Ovary (tissue), 9 donors: ENCODE measurements around the gene TMX2. TPM values are rescaled to one million over a fixed set of nuclear protein-coding genes. Genes with fewer than 3 reads are reported as not detected.

Source experiments
- DNase-seq, 5 donors: peaks; one replicate each; pipeline ENCODE4 v3.0.0-alpha.2; 2019 to 2020
- H3K27ac ChIP-seq, 2 donors: fragments of 200-600 bp; one replicate each; pipeline versions ENCODE4 v1.5.1 to v1.8.0; 2019 to 2022
- H3K27me3 ChIP-seq: fragments of 200-600 bp; one replicate; pipeline ENCODE4 v1.8.0; 2022
- H3K36me3 ChIP-seq: fragments of 200-600 bp; sonication (generic); one replicate; pipeline ENCODE4 v1.5.1; 2019
- H3K4me1 ChIP-seq: one replicate; pipeline ENCODE4 v1.8.1; 2013; ENCODE audit warnings: mild to moderate bottlenecking, moderate library complexity; ENCODE audit not compliant: insufficient read depth
- H3K4me3 ChIP-seq: fragments of 200-600 bp; sonication (generic); one replicate; pipeline ENCODE4 v1.5.1; 2017
- H3K9me3 ChIP-seq, 2 donors: fragments of 200-600 bp in 1 of 2; sonication (generic) in 1 of 2; one replicate each; pipeline versions ENCODE4 v1.5.1 to v1.8.1; 2013 to 2019; ENCODE audit warnings: mild to moderate bottlenecking in 1 of 2, moderate library complexity in 1 of 2
- CTCF ChIP-seq, 3 donors: fragments of 450-650 bp in 2 of 3; fragments of 200-600 bp in 1 of 3; IDR thresholded peaks; one replicate each; pipeline versions ENCODE4 v1.5.1 to v1.8.0; 2016 to 2022; ENCODE audit warnings: antibody characterized with exemption in 3 of 3, mild to moderate bottlenecking in 1 of 3
- EP300 ChIP-seq: sonication (generic); formaldehyde crosslinking; IDR thresholded peaks from one replicate; pipeline ENCODE4 v1.6.1; 2017; ENCODE audit warnings: antibody characterized with exemption
- POLR2A ChIP-seq: fragments of 450-650 bp; IDR thresholded peaks from one replicate; pipeline ENCODE4 v1.6.1; 2017; ENCODE audit warnings: antibody characterized with exemption, mild to moderate bottlenecking, moderate library complexity
- whole genome bisulfite sequencing, 3 donors: extraction: QIAGEN DNeasy Blood & Tissue Kit in 1 of 3; methylation state at CpG; one replicate each; pipeline versions ENCODE4 v1.1.5 to v1.1.7; 2013 to 2017; 5-methylcytosine and 5-hydroxymethylcytosine counted together
- intact Hi-C, 4 donors: fragments of 100-400 bp; cut with DNase I; formaldehyde crosslinking; loops; one replicate each; pipeline versions ENCODE4 v1.11.0 to v1.15.1; 2022 to 2023
- polyA plus RNA-seq, 2 donors: library from polyadenylated mRNA; stranded (reverse); fragments of 200-250 nt in 1 of 2; fragments of 350-450 nt in 1 of 2; fragmentation: Illumina TruSeq in 1 of 2; extraction: RNeasy Lipid Tissue Mini Kit (QIAGEN cat#74804) in 1 of 2; gene quantifications; one replicate each; pipeline ENCODE4 v1.2.3, GENCODE V29; 2013 to 2014
- total RNA-seq, 7 donors: library from RNA; depleted of rRNA in 2 of 7; stranded (reverse); fragments of >200 nt in 2 of 7; fragmentation: NEBNext Ultra II Directional in 3 of 7; extraction: Animal tissue kit (Norgen Biotek cat#: 25700) in 3 of 7; gene quantifications; one replicate each; pipeline versions ENCODE4 v1.1.0 to v1.2.4, GENCODE V29; 2016 to 2023
- donor health status: DM: no; HTN: no; CAD: no; lungs with moderate emphysema.
- donor health status: DM: no; HTN: no; CAD: no.
- donor health status: Bipolar disorder and iron deficiency.
- donor health status: DM: yes; HTN: yes; CAD: no.
- donor health status: DM: no; HTN: no; CAD: no.
- donor health status: DM: yes; HTN: yes; CAD: no.

The TMX2 gene
- total and polyA plus RNA-seq, 9 donors, result 31.5 to 130 (median 58.6) TPM

- TF ChIP-seq CTCF (IDR thresholded peaks at IDR 0.05), result no peak
- no peak for TF ChIP-seq POLR2A
- no peak for TF ChIP-seq EP300
These were observed 45.2 kb upstream of the TMX2 start for GRCh38 chr11:57667117-57667735.

GRCh38 chr11:57667736-57668433 is 44.5 kb upstream of the TMX2 start, which contains the start of gene ZDHHC5:
Gene ZDHHC5, plus strand, starts transcription at chr11:57668114. Its CDS starts 4,977 bp downstream, at chr11:57673091.
- DNase-seq, result peak; percentile 98 to 99 (median 99)
- Histone ChIP-seq H3K9me3 (no peaks in the 10 kb centered on the region), H3K36me3 (no peaks in the 10 kb centered on the region), H3K27me3 (no peaks in the 10 kb centered on the region), H3K4me3 (peak within 1 kb of the TSS; percentile 85), H3K4me1 (peaks cover 2% of the 10 kb centered on the region), H3K27ac (peak within 1 kb of the TSS; percentile 85 to 98)
- intact Hi-C loops, result loop anchor here in 2 of 4 donors (5.0 to 10.0 kb wide), 2 partner anchors 94 to 1887 kb away; partner anchors contain the start of gene CTNND1 (in 1 of the 2)
- 0% methylated on average over 81 to 96 of the region's 96 CpGs for WGBS, 3 donors
- TF ChIP-seq EP300, result no peak
- peak; percentile 49 to 82 (median 64) for TF ChIP-seq CTCF (IDR thresholded peaks at IDR 0.05)
- TF ChIP-seq POLR2A, result peak; percentile 64

More at GRCh38 chr11:57667117-57667735, 45.2 kb upstream of the TMX2 start:
- Histone ChIP-seq H3K4me3 (peak overlapping the region; percentile 85), H3K27me3 (no peaks in the 10 kb centered on the region), H3K9me3 (no peaks in the 10 kb centered on the region), H3K36me3 (no peaks in the 10 kb centered on the region), H3K27ac (peak overlapping the region; percentile 85 to 98), H3K4me1 (peaks cover 2% of the 10 kb centered on the region)
- DNase-seq, result peak; percentile 92 to 98 (median 97)
- WGBS, 3 donors, result 0 to 1% (median 0%) methylated on average over 29 of the region's 29 CpGs
- intact Hi-C loops, result loop anchor here in 2 of 4 donors (5.0 to 10.0 kb wide), 2 partner anchors 95 to 1888 kb away; partner anchors contain the start of gene CTNND1 (in 1 of the 2)

- peaks cover 2% of the 10 kb centered on the region for H3K4me1 ChIP-seq
- no peak for TF ChIP-seq POLR2A
- no peak for TF ChIP-seq CTCF (IDR thresholded peaks at IDR 0.05)
- TF ChIP-seq EP300, result no peak
- H3K27ac ChIP-seq, result peak overlapping the region; percentile 85 to 98
- H3K4me3 ChIP-seq, result peak overlapping the region; percentile 85
- H3K36me3 ChIP-seq, result no peaks in the 10 kb centered on the region
- H3K27me3 ChIP-seq, result no peaks in the 10 kb centered on the region
- no peaks in the 10 kb centered on the region for H3K9me3 ChIP-seq
- intact Hi-C loops, result loop anchor here in 2 of 4 donors (5.0 to 10.0 kb wide), 2 partner anchors 94 to 1886 kb away; partner anchors contain the start of gene CTNND1 (in 1 of the 2)
- DNase-seq, result no peak
- WGBS, 3 donors, result 0 to 1% (median 1%) methylated on average over 23 to 31 of the region's 31 CpGs
These were observed 44.0 kb upstream of the TMX2 start for GRCh38 chr11:57668434-57668782.

DNA sequence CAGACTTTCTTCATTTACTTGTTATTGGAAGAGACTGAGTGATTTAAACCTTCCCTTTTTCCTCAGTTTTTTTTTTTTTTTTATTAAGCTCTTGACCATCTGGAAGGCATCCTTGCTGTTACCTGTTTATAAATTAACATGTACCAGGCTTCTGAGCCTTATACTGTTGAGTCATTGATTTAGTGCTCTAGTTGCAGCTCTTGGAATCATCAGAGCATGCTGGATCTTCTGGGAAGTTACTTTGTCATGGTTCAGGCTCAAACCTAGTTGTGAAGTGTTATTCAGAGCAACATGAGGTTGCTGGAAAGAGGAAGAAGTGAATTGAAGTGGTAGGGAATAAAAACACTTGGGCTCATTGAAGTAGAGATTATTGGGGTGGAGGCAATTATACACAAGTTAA is 38.1 kb upstream of the TMX2 start:
- Histone ChIP-seq H3K9me3 (no peaks in the 10 kb centered on the region), H3K27me3 (no peaks in the 10 kb centered on the region), H3K4me3 (no peak overlapping the region), H3K4me1 (peaks cover 5% of the 10 kb centered on the region), H3K36me3 (no peaks in the 10 kb centered on the region), H3K27ac (no peak overlapping the region)
- intact Hi-C loops, result no loop called here
- TF ChIP-seq CTCF (IDR thresholded peaks at IDR 0.05) (no peak), POLR2A (no peak), EP300 (no peak)
- no peak for DNase-seq
